Activated CD4-positive, CD25-positive, alpha-beta regulatory T cell treated with anti-CD3 and anti-CD28 coated beads, Interleukin-2, amount 50 U/mL, for 16 hours (primary cell): ENCODE results near the gene SRR.
A peak's percentile ranks its signal among the peaks of the same experiment; 100 is the strongest.
"Not testable (repeated sequence)": the region's sequence is repeated elsewhere in the genome, so short reads cannot be mapped to it uniquely, and the experiment has no call there.

Experiments
- DNase-seq: peaks from one replicate; pipeline ENCODE4 v3.0.0-alpha.2; 2020; ENCODE audit warnings: low read depth, low spot score

SRR gene, protein sequence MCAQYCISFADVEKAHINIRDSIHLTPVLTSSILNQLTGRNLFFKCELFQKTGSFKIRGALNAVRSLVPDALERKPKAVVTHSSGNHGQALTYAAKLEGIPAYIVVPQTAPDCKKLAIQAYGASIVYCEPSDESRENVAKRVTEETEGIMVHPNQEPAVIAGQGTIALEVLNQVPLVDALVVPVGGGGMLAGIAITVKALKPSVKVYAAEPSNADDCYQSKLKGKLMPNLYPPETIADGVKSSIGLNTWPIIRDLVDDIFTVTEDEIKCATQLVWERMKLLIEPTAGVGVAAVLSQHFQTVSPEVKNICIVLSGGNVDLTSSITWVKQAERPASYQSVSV

DNA sequence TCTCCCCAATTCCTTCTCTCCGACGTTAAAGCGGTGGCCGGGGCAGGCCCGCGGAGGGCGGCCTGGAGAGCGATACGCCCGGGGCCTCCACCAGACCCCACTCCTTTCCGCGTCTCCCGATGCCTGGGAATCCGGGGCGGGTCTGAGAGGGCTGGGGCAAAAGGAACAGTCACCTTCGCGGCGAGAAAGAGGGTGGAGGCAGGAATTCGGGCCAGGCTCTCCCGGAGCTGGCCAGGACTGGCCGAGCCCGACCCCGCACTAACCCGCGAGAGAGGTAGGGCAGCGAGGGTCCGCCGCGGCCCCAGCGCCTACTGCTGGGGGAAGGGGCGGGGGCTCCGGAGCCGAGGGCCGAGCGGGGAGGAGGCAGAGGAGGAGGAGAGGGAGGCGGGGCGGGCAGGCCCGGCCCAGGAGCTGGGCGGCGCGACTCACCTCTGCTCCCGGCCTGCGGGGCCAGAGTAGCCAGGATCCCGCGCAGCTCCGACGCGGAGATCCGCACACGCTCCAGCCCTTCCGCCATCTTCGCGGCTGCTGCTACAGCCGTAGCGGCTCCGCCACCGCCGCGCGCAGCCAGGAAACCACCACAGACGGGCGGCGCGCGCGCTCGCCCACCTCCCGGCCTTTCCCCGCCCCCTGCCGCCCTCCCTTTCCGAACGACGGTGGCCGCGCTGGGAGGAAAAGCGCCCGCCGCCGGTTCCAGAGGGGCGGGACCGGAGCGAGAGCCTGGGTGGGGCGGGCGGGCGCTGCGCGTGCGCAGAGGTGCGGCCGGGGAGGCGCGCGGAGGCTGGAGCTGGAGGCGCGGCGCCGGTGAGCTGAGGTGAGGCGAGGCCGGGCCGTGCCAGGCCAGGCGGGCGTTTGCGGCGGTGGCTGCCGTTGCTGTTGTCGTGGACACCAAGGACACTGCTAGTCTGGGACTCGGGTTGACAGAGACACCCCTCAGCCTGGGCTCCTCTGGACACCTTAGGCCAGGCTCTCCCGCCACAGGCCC lies at the start of gene SRR, which contains the start of gene SMG6:
Gene SRR (plus strand): TSS at position 747 of the 985 bp plus-strand sequence. CDS start 11,611 bp downstream, outside the sequence.
Gene SMG6 (minus strand): TSS at position 582 of the 985 bp plus-strand sequence. CDS start 65 bp downstream, at position 517.
- peak; percentile 93 for DNase-seq

DNA sequence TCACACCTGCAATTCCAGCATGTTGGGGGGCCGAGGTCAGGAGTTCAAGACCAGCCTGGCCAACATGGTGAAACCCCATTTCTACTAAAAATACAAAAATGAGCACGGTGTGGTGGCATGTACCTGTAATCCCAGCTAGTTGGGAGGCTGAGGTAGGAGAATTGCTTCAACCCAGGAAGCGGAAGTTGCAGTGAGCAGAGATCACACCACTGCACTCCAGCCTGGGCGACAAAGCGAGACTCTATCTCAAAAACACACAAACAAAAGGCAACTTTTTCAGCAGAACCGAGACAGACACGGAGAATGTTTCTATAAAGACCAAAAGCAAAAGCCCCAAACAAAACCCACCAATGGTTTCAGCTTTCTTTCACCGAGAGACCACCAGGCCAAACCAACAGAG lies 44.9 kb upstream of the SRR start:
- DNase-seq: not testable (repeated sequence)

- DNase-seq: peak; percentile 23
Observed at GRCh38 chr17:2259769-2260536, 43.8 kb upstream of the SRR start.

DNA sequence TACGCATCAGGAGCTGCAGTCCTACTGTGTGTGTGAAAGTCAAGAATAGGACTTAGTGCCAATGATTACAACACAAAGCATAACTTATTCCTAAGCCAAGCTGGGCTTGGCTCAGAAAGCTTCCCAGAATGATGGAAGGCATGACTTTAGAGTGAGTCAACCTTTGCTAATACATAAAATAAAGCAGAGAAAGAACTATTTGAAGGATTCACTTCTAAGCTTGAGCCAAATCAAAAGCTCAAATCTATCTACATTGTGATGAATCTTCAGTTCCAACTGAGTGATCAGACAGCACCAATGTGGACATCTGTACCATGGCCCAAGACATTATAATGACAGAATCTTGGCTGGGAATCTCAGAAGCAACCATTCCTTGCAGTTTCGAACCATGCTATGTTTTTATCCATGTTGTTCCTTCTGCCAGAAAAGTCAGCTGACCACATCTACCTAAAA lies 41.6 kb upstream of the SRR start:
- no peak for DNase-seq

GRCh38 chr17:2263183-2264066 lies 40.3 kb upstream of the SRR start:
- DNase-seq: no peak

DNA sequence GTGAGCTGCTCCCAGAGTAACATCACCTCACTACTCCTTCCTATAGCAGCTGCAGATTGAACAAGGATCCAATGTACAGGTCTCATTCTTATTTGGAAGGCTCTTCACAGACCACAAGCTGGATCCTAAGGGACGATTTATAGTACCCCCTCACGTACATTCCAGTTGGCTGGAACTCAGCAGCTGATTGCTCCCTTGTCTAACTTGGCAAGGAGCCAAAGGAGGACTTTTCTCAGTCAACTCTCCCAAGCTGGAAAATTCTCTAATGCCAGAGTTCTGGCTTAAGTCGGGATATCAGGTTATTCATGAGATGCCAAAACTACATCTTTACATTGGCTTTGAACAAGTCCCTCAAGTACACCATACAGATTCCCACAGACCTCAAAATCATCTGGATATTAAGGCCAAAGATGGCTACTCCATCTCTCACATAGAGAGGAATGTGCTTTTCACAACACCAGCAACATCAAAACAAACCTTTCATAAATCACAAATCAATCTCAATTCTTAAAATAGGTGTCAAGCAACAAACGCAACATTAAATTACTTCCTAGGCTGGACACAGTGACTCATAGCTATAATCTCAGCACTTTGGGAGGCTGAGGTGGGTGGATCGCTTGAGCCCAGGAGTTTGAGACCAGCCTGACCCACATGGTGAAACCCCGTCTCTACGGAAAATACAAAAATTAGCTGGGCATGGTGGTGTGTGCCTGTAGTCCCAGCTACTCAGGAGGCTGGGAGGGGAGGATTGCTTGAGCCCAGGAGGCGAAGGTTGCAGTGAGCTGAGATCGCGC lies 39.5 kb upstream of the SRR start:
- DNase-seq: no peak

GRCh38 chr17:2265166-2265565 lies 38.6 kb upstream of the SRR start:
- not testable (repeated sequence) for DNase-seq

- DNase-seq: peak; percentile 74
Observed at GRCh38 chr17:2266045-2266864, 37.5 kb upstream of the SRR start.

DNA sequence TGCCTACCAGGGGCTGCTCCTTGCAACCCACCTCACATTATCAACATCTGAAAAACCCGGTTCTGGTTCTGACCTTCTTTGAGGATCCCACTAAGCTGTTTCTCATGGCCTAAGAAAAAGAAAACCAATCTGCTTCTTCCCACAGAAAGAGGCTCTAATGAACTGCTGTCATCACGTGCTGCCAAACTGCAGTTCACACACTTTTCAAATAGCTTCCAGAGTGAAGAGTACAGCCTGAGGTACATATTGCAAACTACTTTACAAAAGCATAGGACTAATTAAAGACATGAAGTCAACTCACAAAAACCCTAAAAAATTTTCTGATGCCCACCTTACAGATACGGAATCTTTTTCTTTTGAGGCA lies 36.9 kb upstream of the SRR start:
- DNase-seq: no peak

DNA sequence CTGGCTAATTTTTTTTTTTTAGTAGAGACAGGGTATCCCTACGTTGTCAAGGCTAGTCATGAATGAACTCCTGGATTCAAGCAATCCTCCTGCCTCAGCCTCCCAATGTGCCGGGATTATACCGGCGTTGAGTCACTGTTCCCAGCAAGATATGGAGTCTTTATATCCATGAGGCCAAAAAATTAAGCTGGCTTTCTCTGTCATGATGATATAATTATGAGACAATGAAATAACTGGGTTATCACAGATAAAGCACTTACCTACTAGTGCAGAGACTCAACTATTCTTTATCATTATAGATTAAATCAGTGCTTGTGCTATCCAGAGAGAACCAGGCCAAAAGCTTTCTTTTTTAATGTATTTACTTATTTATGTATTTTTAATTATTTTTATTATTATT lies 36.4 kb upstream of the SRR start:
- DNase-seq: no peak

GRCh38 chr17:2271985-2272702 lies 31.6 kb upstream of the SRR start:
- DNase-seq: no peak

DNA sequence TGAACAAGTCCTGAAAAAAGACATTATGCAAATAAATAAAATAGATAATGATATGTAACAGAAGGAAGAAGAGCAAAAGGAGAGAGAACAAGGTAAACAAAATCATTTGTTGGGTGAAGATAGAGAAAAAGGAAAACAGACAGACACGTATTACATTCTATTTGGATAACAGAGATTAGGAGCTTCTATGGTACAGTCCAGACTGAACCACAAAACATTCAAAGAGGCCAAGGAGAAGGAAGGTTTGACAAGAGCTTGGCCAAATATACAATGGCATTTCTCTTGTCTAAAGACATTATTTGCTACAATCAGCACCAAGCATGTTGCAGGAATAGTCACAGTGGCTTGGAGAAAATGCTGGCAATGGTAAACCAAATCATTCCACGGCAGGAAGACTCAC lies 29.3 kb upstream of the SRR start:
- DNase-seq: no peak

GRCh38 chr17:2275722-2276121 lies 28.0 kb upstream of the SRR start:
- no peak for DNase-seq

- no peak for DNase-seq
Observed at GRCh38 chr17:2277429-2278170, 26.1 kb upstream of the SRR start.

DNA sequence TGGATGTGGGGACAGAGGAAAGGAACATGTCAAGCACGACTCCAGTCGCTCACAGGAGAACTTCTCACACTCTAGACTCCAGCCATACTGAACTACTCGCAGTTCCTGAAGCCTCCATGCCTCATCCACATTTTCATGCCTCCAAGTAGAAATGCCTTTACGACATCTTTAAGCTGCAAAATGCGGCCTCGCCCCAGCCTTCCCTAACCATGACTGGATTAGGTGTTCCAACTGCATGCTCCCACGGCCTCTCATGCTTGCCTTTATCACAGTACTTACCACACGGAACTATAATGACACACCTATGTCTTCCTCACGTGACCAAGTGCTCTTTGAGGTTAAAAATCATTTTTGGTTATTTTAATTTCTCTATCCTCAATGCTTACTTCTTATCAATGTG lies 24.0 kb upstream of the SRR start:
- no peak for DNase-seq

GRCh38 chr17:2282297-2282873 lies 21.4 kb upstream of the SRR start:
- DNase-seq: no peak

- no peak for DNase-seq
Observed at GRCh38 chr17:2283302-2283701, 20.4 kb upstream of the SRR start.
